HG02588 (cell line): ENCODE measurements around the gene SLX9.

ENCODE experiments used
- ATAC-seq: cut with Tn5 transposase; IDR thresholded peaks from one replicate; pipeline ENCODE4 v1.9.1; 2021; ENCODE audit warnings: mild to moderate bottlenecking, moderate library complexity; ENCODE audit not compliant: unreplicated experiment

Gene SLX9

DNA sequence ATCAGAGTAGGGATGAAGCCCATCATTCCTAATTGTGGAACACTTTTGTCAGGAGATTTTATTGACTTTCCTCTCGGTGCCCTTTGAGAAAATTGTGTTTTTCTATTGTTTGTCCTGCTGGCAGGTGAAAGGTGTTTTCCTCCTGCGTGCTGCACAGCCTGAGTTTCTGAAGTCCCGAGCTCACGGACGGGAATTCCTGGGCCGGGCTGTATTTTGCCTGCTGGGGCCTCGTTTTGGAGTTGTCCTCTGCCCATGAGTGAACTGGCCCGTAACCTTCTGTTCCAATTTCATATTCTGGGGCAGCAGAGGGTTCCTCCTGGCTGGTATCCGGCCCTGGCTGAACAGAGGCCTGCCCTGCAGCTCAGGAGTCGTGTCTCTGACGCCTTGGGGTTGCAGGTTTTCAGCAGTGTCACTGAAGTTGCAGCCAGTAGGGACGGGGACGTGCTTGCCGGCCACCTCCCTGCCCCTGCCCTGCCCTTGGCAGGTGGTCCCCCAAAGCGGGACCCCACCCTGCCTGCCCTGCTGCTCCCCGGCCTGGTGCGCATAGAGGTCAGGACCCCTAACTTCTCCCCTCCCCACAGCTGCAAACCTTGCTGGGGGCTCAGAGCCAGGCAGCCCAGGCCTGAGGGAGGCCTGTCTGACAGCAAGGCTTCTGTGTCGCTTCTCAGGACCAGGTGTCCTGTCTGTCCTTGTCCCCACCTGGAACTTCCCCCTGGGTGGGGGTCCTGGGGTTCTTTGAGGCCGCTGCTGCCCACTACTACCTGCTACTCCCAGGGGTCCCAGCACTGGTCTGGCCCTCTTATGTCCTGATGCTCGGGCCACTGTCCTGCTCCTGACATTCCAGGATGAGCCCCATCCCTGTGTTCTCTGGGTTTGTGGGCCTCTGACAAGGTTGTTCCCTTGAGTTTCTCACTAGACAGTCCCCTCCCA is 49.0 kb downstream of the SLX9 start:
- no peak for ATAC-seq

DNA sequence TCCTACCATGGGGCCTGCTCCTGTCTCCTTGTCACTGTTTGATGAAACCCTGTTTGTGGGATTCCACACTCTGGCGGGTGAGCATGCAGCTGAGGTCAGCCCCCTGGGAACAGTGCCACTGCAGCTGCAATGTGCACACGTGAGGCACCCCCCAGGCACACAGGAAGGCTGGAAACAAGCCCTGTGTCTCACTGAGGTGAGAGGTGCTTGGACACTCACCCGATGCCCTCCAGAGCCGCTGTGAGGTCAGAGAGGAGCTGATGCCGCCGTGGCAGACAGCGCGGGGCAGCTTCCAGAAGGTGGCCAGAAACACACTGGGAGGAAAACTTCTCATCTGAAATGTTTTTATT is 49.7 kb downstream of the SLX9 start:
- no peak for ATAC-seq

DNA sequence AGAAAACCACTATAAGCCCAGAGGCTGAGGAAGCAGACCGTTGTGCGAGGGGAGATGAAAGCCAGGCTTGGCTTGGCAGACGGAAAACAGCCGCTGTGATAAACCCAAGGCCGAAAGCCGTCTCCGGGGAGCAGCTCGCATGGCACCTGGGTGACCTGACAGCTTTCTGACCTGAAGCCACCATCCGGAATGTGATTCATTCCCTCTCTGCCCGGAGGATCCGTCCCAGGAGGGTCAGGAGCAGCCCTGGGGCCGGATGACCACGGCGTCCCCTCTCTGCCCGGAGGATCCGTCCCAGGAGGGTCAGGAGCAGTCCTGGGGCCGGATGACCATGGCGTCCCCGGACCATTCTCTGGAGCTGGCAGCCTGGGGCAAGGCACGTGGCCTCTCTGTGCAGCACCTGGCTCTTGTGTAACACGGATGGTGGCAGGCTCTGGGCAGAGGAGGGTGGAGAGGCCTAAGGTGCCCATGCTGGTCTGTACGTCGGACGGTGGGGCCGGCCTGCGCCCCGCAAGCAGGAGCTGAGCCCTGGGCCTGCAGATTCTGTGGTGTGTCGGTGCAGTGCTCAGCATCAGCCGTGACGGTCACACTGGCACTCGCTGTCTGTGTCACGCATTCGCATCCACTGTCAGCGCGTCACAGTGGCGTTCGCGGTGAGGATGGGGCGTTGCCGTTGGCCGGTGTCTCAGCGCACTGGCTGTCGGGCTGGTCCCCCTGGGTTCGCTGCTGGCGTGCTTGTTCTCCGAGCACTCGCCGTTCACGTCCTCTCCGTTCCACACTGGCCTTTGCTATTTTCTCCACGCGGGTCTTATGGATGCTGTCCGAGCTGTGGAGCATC is 50.3 kb downstream of the SLX9 start:
- no peak for ATAC-seq

DNA sequence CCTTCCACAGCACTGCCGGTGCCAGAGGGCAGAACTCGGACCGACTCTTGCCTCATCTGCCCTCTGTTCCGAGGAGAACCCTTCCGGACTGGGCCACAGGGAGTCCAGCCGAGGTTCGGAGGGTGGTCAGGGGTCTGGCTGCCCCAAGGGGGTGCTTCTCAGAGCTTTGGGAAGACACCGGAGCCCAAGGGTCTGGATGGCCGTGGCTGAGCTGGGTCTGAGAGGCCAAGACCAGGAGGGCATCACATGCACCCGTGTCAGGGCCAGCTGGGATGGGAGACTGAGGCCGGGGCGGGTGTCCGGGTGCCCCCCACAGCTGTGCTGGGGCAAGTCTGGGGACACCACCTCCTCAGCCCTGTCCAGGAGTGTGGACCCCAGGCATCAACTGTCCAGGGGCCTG is 51.1 kb downstream of the SLX9 start:
- no peak for ATAC-seq

DNA sequence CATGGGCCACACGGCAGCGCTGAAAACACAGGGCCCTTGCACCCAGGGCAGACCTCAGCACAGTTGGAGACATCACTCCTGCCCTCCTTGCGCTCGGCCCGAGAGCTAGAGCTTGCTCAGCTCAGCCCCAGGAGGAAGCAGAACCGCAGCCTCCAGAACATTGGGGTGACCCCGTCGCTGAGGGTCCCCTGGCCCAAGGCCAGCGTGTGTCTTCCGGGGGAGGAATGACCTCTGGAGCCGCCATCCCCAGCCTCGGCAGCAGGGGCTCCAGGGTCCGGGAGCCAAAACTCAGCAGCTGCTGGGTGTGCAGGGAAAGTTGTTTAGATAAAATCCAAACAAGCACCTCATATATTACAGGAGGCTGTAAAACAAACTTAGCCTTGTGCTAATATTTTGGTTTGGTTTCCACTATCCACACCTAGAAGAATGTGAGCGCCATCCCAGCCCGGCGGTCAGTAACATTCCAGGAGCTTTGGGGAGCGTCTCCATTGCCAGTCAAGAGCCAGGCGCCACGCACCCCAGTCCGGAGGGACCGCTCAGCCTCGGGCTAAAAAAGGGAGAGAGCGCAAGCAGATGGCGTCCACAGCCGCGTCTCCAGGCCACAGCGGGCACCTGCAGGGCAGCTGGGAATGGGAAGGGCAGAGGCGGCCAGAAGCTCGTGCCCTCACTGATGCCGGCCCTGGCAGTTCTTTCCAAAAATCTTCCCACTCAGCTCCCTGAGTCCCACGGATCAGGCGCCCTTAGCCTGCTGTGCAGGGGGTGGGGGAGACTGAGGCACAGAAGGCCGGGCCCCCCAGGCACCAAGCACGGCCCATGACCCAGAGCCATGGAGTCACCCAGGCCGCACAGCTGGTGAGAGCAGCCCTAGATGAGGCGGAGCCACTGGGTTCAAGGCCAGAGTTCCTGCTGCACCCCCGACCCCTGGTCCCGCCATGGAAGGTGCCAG is 52.0 kb downstream of the SLX9 start:
- ATAC-seq, result no peak

DNA sequence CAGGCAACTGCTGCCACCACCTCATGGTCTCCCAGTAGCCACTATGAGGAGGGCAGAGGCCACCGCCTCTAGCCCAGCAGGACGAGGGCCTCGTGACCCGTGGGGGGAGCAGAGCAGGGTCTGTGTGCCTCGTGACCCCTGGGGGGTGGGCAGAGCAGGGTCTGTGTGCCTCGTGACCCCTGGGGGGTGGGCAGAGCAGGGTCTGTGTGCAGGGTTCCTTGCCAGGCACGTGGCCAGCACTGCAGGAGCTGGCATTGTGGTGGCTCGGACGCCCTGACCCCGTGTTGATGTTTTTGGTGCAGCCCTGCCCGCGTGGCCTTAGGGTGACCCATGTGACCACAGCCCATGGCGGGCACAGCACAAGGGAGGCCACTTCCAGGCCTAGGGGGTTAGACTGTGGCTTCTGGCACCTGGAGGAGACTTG is 52.8 kb downstream of the SLX9 start:
- no peak for ATAC-seq

DNA sequence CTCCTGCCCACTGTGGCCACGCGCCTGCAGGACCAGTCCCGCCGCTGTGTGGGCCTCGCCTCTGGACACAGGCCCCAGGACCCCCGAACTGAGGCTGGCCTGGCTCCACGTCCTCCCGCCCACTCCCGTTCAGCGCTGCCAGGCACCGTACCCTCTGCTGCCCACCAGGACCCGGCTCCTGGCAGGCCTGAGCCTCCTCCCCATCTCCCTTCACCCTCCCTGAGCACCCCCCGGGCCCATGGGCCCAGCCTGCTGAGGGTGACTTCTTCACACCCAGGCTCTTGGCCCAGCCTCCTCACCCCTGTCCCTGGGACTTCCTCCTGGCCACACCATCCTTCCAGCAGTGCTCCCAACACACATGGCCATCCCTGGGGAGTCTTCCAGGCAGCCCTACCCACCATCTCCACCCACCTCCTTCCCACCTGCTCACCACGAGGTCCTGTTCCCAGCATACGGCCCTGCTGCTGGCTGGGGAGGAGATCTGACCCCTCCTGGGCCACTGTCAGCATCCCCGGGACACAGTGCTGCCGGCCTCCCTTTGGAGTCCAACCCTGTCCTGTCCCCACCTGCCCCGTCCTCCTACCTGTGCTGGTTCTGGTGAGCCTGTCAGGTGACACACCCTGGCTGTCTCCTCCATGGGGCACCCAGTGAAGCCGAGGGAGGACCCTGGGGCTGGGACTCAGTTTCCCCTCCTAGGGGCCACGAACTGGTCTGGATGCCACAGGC is 53.7 kb downstream of the SLX9 start:
- ATAC-seq, result no peak

DNA sequence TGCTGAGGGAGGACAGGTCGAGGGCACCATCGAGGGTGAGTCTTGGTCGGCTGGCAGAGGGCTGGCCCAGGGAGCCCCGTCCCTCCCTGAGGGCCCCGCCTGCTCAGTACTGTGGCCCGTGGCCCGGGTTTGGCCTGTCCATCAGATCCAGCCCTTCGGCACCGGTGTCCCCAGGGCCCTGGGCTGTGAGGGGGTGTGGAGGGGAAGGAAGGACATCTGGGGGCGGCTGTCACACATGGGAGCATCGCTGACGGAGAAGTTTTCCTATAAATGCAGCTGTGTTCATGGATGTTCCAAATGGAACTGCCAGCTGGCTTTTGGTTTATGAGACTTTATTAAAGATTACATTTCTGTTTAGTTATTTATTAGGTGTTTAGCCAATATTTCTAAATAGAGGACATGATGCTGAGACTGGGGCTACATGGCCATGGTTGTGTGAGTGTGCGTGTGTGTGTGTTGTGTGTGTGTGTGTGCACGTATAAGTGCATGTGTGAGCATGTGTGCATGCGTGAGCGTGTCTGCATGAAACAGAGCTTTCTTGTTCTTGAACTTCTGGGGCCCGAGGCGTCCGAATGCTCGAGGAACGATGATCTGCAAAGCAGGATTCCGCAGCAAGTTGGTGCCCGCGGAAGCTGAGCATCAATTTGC is 54.3 kb downstream of the SLX9 start:
- no peak for ATAC-seq

DNA sequence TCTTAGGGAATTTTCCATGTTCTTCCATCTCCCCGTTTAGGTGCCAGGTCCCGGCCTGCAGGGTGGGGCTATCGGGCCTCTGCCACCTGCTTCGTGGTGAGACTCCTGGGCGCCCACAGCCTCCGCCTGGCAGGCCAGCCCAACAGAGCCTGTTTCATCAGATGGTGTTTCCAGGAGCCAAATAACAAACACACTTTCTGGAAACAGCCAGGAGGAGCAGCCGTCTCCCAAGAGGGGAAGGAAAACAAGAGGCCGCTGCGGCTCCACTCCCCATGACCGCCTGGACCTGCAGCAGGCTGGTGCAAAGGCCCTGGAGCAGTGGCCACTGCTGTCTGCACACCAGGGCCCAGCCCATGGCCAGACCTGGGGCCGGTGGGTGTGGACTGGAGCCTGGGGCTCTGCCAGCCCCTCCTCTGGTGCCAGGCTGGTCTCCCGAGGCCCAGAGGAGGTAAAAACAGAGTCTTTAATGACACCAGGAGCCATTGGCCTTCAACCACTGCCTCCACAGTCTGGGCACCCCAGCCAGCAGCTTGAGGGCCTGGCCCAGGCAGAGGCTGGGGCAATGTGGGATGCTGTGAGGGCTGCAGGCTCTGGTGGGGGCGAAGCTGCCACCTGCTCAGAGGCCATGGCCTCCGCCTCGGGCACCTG is 55.0 kb downstream of the SLX9 start:
- no peak for ATAC-seq

DNA sequence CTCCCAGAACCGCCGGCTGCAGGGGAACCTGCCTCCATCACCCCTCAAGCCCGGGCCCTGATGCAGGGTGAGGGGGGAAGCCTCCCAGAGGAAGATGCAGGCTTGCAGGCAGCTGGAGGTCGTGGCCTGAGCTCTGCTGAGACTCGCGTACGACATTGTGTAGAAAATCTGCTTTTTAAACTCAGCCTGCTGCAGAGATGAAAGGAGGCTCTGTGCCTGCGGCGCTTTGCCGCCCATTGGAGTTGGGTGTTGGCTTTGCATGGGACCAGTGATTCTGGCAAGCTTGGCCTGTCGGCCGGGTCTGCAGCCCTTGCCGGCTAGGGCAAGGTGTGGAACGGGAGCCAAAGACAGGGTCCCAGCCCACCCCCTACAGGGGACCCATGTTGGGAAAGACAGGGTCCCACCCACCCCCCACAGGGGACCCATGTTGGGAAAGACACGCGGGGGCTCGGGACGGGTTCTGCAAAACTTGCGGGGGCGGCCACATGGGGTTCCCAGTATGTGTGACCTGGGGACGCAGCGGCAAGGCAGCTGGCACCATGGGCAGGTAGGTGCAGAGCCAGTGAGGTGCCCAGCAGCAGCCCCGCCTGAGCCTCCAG is 55.6 kb downstream of the SLX9 start:
- no peak for ATAC-seq

DNA sequence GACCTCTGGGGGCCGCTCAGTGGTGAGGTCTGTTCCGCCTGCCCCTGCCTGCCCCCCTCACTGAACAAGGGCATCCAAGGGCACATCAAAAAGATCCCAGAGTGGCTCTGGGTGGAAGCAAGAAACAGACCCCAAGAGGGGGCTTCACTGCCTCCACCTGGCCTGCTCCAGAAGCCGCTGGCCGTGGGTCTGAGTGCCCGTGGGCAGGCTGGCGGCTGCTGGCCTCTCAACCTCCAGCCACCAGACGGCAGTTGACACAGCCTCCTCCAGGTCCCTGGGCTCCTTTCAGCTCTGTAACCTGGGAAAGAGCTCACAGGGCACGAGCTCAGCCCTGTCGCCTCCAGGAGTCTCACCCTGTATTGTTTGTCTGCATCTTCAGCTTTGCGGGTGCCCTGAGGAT is 56.3 kb downstream of the SLX9 start:
- no peak for ATAC-seq

DNA sequence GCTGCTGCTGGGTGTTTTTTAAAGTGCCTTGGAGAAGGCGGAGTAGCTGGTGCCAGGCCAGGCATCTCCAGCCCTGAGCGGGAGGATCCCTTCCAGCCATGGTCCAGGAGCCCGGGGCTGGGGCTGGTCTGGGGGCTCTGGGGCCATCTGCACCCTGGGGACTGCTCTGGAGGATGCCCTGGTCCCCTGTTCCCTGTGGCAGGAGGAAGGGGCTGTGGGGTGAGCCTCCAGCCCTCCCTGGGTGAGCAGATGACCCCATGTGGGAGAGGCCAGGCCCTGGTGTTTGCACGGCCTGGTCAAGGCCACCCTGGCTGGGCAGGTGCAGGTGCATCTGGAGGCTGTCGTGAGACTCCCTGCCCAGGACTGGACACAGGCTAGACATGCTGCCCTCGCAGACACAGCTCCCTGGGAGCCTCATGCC is 56.7 kb downstream of the SLX9 start:
- ATAC-seq, result no peak

DNA sequence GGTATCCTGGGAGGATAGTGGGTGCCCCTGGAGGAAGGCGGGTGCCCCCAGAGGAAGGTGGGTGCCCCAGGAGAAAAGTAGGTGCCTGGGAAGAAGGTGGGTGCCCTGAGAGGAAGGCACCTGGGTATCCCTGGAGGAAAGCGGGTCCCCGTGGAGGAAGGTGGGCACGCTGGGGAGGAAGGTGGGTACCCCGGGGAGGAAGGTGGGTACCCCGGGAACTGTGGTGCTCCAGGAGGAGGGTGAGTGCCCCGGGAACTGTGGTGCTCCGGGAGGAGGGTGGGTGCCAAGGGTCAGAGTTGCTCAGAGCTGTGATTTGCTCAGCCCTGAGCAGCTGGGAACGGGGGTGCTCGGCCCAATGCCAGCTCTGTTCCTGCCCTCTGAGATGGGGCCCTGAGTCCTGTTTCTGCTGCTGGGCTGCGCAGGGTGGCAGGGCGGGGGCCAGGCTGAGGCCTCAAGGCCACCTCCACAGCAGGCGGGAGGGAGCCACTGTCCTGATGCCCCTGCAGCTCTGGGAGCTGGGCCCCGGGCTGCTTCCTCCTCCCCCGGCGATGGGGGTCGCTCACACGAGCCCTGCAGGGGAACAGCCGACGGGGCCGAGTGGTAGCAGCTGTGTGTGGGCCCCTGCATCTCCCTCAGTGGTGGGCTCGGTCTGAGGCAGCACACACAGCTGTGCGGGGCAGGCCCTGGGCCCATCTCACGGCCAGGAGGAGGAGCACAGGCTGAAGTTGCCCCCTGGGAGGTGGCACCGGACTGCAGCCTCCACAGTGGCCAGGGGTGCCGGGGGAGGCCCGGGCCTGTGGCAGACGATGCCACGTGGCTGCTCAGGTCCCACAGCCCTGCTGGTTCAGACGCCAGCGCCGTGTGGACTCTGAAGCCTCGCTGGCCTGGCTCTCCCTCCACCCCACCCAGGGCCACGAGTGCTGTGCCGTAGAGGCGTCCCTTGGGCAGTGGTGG is 57.4 kb downstream of the SLX9 start:
- no peak for ATAC-seq

DNA sequence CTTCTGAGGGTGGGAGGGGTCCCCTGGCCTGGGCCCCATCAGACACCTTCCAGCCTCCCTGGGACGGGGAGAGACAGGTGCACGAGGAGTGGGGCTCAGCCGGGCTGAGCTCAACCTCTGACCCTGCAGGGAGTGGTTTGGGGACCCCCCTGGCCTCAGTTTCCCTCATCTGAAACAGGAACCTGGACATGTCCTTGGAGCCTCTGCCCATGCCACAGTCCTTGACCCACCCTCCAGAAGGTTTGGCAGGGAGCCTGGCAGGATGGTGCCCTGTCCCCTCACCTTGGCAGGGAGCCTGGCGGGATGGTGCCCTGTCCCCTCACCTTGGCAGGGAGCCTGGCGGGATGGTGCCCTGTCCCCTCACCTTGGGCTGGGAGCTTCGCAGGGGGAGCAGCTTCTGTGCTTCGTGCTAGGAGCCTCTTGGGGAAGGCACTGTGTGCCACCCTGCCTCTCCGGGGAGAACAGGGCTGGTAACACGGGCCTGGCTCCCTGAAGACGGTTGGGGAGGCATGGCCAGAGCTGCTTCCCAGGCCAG is 58.3 kb downstream of the SLX9 start:
- ATAC-seq, result no peak

DNA sequence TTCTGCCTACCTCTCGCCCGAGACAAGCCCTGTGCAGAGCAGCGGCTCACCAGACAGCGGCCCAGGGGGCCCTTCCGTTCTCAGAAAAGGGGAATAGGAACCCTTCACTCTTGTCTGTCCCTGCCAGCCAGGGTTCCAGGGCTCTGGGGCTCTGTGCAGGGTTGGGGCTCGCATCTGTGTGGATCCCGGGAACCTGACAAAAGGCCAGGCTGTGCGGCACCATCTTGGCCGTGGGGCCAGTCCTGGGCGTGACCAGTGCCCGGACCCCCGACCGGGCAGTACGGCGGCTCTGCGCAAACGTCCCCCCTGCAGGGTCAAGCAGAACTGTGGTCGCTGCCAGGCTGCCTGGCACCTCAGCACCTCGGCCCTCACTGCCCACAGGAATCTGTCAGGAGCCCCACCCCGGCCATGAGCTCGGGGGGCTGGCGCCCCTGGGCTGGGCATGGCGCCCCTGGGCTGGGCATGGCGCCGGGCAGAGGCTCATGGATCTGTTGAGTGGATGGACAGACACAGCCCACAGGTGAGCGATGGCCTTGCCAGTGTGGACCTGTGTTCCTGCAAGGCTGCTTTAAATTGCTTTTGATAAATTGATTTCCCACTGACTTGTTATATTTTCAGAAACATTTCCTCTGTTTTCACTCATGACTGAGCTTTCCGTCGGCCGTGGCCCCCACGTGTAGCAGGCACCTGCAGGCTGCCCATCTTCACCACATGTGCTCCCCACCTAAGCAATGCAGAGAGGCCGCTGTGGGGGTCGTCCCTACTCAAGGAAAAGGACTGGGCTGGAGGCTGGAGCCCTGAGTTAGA is 59.0 kb downstream of the SLX9 start:
- ATAC-seq, result no peak

DNA sequence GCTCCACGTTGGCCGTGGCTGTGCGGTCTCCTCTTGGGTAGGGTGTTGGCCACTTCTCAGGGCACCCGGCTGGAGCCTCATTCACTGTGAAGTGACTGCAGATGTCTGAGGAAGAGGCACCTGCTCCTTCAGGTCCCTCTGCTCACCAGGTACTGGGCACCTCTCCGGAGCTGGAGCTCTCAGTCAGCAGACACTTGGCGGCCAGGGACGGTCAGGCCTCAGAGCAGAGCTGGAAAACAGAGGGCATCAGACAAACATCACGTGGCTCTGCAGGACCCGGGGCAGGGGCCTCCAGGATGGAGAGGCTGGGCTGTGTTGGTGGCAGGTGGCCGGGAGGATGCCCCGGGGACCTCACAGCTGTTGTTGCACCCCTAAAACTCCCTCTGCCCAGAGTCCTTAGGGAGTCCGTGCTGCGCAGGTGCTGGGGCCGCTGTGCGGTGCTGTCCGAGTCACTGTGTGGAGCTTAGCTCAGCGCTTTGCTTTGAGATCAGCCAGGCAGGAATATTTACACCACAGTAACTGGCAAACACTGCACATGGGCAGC is 59.7 kb downstream of the SLX9 start:
- ATAC-seq, result no peak
